Right lobe of liver (tissue), 6 donors: ENCODE data around the gene CTCF. TPM values are rescaled to one million over a fixed set of nuclear protein-coding genes. Genes with fewer than 3 reads are reported as not detected.

Experiments used
- ATAC-seq, 4 donors: fragments of 200-7000 bp; cut with Tn5 transposase; one replicate each; pipeline ENCODE4 v1.9.1; 2020; ENCODE audit warnings: mild to moderate bottlenecking in 4 of 4, moderate library complexity in 4 of 4
- DNase-seq, 3 donors: peaks; one replicate each; pipeline ENCODE4 v3.0.0-alpha.2; 2020
- H3K27ac ChIP-seq, 3 donors: fragments of 200-600 bp; one replicate each; pipeline ENCODE4 v1.8.0; 2022
- H3K27me3 ChIP-seq, 2 donors: fragments of 200-600 bp; one replicate each; pipeline ENCODE4 v1.8.0; 2022
- H3K36me3 ChIP-seq, 4 donors: fragments of 200-600 bp; sonication (generic) in 1 of 4; one replicate each; pipeline versions ENCODE4 v1.5.1 to v1.8.0; 2017 to 2022; ENCODE audit warnings: control low read depth in 1 of 4
- H3K4me1 ChIP-seq, 4 donors: fragments of 200-600 bp; sonication (generic) in 1 of 4; one replicate each; pipeline versions ENCODE4 v1.5.1 to v1.8.0; 2017 to 2022; ENCODE audit warnings: control low read depth in 1 of 4
- H3K4me3 ChIP-seq, 3 donors: fragments of 200-600 bp; one replicate each; pipeline ENCODE4 v1.8.0; 2022
- H3K9me3 ChIP-seq, 4 donors: fragments of 200-600 bp; sonication (generic) in 1 of 4; one replicate each; pipeline versions ENCODE4 v1.5.1 to v1.8.0; 2017 to 2022; ENCODE audit warnings: control low read depth in 1 of 4
- POLR2A ChIP-seq: fragments of 450-650 bp; IDR thresholded peaks from one replicate; pipeline ENCODE4 v1.6.1; 2017; ENCODE audit warnings: antibody characterized with exemption, mild to moderate bottlenecking
- WGBS: methylation state at CpG from one replicate; pipeline ENCODE4 v1.1.6; 2018; ENCODE audit warnings: low coverage, low lambda C conversion rate; ENCODE audit not compliant: insufficient coverage; ENCODE audit errors: missing lambda C conversion rate; 5-methylcytosine and 5-hydroxymethylcytosine counted together
- intact Hi-C, 2 donors: fragments of 100-400 bp; cut with DNase I; formaldehyde crosslinking; loops; one replicate each; pipeline versions ENCODE4 v1.11.2 to v1.14.1; 2022
- total RNA-seq, 6 experiments: library from RNA; depleted of rRNA in 2 of 6; stranded (reverse); fragments of >200 nt in 2 of 6; fragmentation: NEBNext Ultra II Directional in 3 of 6; extraction: Animal tissue kit (Norgen Biotek cat#: 25700) in 3 of 6; gene quantifications; one replicate each; pipeline versions ENCODE4 v1.1.0 to v1.2.4, GENCODE V29; 2016 to 2023
- TF ChIP-seq, protein P1 (sequence below), 4 donors: fragments of 200-600 bp in 3 of 4; fragments of 450-650 bp in 1 of 4; IDR thresholded peaks; one replicate each; pipeline versions ENCODE4 v1.5.1 to v1.8.0; 2016 to 2022; ENCODE audit warnings: antibody characterized with exemption in 4 of 4, mild to moderate bottlenecking in 2 of 4
- donor health status: DM: no; HTN: yes; CAD: no.
- donor health status: DM: no; HTN: no; CAD: no.
- donor health status: DM: no; HTN: no; CAD: no.
- donor health status: DM: no; HTN: yes; CAD: no.
- donor health status: DM: no; HTN: yes; CAD: no.

Gene CTCF
- total RNA-seq, 6 experiments from 2014 or later: 14.3 to 18.5 (median 17.0) TPM

DNA sequence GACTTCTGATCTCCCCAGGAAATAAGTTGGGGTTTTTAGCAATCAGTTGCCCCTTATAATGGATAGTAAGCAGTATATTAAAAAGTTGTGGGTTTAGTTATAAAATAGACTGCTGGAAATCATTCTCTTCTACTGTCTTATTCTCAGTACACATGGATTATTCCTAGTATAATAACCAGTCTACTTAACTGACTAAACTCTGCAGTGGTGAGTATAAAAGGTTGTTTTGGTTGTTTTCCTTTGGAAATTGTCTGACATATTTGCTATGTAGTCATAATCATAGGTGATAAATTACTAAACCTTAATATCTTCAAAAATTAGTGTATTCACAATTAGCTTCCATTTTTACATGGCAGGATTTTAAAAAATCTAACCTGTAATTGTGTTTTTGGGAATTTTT, 31.4 kb downstream of the CTCF start:
- H3K4me1 ChIP-seq: no peaks in the 10 kb centered on the region
- H3K36me3 ChIP-seq: no peaks in the 10 kb centered on the region
- intact Hi-C loops: no loop called here
- TF ChIP-seq, protein P1, sequence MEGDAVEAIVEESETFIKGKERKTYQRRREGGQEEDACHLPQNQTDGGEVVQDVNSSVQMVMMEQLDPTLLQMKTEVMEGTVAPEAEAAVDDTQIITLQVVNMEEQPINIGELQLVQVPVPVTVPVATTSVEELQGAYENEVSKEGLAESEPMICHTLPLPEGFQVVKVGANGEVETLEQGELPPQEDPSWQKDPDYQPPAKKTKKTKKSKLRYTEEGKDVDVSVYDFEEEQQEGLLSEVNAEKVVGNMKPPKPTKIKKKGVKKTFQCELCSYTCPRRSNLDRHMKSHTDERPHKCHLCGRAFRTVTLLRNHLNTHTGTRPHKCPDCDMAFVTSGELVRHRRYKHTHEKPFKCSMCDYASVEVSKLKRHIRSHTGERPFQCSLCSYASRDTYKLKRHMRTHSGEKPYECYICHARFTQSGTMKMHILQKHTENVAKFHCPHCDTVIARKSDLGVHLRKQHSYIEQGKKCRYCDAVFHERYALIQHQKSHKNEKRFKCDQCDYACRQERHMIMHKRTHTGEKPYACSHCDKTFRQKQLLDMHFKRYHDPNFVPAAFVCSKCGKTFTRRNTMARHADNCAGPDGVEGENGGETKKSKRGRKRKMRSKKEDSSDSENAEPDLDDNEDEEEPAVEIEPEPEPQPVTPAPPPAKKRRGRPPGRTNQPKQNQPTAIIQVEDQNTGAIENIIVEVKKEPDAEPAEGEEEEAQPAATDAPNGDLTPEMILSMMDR (IDR thresholded peaks at IDR 0.05): no peak
- no peak for TF ChIP-seq POLR2A
- no peak for ATAC-seq
- no peaks in the 10 kb centered on the region for H3K27me3 ChIP-seq
- H3K4me3 ChIP-seq: no peak overlapping the region
- no peak for DNase-seq
- H3K9me3 ChIP-seq: no peaks in the 10 kb centered on the region
- no peak overlapping the region for H3K27ac ChIP-seq

DNA sequence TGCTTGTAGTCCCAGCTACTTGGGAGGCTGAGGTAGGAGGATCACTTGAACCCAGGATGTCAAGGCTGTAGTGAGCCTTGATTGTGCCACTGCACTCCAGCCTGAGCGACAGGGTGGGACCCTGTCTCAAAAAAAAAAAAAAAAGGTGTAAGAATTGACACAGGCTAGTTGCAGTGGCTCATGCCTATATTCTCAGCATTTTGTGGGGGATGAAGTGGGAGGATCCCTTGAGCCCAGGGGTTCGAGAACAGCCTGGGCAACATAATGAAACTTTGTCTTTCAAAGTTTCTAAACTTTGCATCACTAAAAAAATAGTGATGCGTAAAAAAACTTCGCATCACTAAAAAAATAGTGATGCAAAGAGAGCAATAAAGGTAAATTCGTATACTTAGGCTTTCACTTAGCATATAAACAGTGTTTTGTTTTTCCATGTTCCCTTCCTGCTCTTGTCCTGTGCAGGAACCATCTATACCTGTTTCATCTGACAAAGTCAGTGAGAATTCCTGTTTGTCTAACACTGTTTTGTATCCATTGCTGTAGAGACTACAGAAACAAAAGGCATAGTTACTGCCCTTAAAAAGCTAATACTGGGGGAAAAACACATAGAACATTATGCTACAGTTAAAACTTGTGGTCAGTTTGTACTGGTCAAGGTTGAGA, 32.1 kb downstream of the CTCF start:
- Histone ChIP-seq H3K4me3 (no peak overlapping the region), H3K27ac (no peak overlapping the region), H3K36me3 (no peaks in the 10 kb centered on the region), H3K27me3 (no peaks in the 10 kb centered on the region), H3K9me3 (no peaks in the 10 kb centered on the region), H3K4me1 (no peaks in the 10 kb centered on the region)
- DNase-seq (no peak), ATAC-seq (no peak)
- TF ChIP-seq POLR2A: no peak
- TF ChIP-seq, protein P1 (IDR thresholded peaks at IDR 0.05): no peak
- 92% methylated on average over 5 of the region's 5 CpGs for WGBS
- intact Hi-C loops: no loop called here

DNA sequence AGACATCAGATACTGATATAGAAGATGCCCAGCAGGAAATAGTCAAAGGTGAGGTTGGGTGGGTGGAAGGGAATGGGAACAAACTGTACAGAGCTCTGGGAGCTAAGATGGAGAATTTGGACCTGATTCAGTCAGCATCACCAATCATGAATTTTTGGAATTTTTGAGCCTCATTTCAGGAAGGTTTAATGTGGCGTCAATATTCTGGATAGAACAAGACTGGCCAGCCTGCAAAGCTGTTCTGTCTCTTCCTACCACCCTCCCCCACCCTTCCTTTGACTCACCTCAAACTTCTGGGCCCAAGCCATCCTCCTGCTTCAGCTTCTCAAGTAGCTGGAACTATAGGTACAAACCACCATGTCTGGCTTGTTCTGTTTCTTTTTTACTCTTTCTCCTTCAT, 32.6 kb downstream of the CTCF start:
- no peak overlapping the region for H3K27ac ChIP-seq
- H3K9me3 ChIP-seq: no peaks in the 10 kb centered on the region
- WGBS: 88% methylated on average over 1 of the region's 1 CpG
- H3K4me1 ChIP-seq: no peaks in the 10 kb centered on the region
- no peaks in the 10 kb centered on the region for H3K27me3 ChIP-seq
- no peak for TF ChIP-seq POLR2A
- TF ChIP-seq, protein P1 (IDR thresholded peaks at IDR 0.05): no peak
- no peaks in the 10 kb centered on the region for H3K36me3 ChIP-seq
- ATAC-seq: no peak
- peak in 1 of 3 donors; percentile 7 for DNase-seq
- no peak overlapping the region for H3K4me3 ChIP-seq
- intact Hi-C loops: no loop called here

DNA sequence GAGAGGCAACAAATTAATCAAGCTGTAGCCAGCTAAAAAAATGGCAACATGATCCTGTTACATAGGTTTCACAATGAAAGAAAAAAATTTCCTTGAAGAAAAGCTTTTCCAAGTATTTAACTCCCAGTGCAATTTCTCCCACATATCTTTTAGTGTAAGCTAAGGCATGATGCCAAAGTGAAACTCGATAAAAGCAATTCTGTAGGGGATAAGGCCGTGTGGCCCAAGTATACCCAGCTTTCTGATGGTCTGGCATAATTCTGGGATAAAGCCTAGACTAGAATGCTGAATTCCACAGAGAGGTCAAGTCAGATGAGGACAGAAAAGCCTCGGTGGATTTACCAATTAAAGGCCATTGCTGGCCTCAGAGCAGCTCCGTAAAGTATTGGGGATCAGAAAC, 36.2 kb downstream of the CTCF start:
- peaks cover 0 to 12% (median 1%) of the 10 kb centered on the region in 4 donors for H3K4me1 ChIP-seq

More for the DNA sequence above, 36.2 kb downstream of the CTCF start:
- Histone ChIP-seq H3K36me3 (no peaks in the 10 kb centered on the region), H3K27ac (no peak overlapping the region), H3K27me3 (no peaks in the 10 kb centered on the region), H3K4me3 (no peak overlapping the region), H3K9me3 (no peaks in the 10 kb centered on the region)
- intact Hi-C loops: no loop called here
- no peak for ATAC-seq
- 72% methylated on average over 4 of the region's 4 CpGs for WGBS
- no peak for DNase-seq
- TF ChIP-seq, protein P1 (IDR thresholded peaks at IDR 0.05): no peak
- TF ChIP-seq POLR2A: no peak
